ENCODE measurements around the gene PSPC1.

- TF ChIP-seq CTCF (optimal IDR thresholded peaks at IDR 0.05 in 1 of 3, IDR thresholded peaks at IDR 0.05 in 1 of 3, conservative IDR thresholded peaks at IDR 0.05 in 1 of 3; ENCODE audit: extremely low read depth in 1 of 3, insufficient read depth in 2 of 3, low read length in 3 of 3) (no peak), EZH2 (IDR thresholded peaks at IDR 0.05; ENCODE audit: low read length) (no peak)
Measured at GRCh38 chr13:19763618-19764017, 19.1 kb downstream of the PSPC1 start.

Data from keratinocyte (primary cell).